ENCODE measurements around the gene ZNF407.

- no peak for TF ChIP-seq ZNF23 (tag by site-specific recombination; IDR thresholded peaks at IDR 0.05; ENCODE audit: borderline replicate concordance)
- TF ChIP-seq ZNF548 (tag by site-specific recombination; IDR thresholded peaks at IDR 0.05): no peak
- no peak for TF ChIP-seq ZNF274 (IDR thresholded peaks at IDR 0.05; ENCODE audit: low read length)
- TF ChIP-seq ZNF274 (tag by site-specific recombination; IDR thresholded peaks at IDR 0.05; ENCODE audit: borderline replicate concordance): no peak
- TF ChIP-seq ZNF239 (tag by site-specific recombination; IDR thresholded peaks at IDR 0.05): no peak
- TF ChIP-seq, protein P1, sequence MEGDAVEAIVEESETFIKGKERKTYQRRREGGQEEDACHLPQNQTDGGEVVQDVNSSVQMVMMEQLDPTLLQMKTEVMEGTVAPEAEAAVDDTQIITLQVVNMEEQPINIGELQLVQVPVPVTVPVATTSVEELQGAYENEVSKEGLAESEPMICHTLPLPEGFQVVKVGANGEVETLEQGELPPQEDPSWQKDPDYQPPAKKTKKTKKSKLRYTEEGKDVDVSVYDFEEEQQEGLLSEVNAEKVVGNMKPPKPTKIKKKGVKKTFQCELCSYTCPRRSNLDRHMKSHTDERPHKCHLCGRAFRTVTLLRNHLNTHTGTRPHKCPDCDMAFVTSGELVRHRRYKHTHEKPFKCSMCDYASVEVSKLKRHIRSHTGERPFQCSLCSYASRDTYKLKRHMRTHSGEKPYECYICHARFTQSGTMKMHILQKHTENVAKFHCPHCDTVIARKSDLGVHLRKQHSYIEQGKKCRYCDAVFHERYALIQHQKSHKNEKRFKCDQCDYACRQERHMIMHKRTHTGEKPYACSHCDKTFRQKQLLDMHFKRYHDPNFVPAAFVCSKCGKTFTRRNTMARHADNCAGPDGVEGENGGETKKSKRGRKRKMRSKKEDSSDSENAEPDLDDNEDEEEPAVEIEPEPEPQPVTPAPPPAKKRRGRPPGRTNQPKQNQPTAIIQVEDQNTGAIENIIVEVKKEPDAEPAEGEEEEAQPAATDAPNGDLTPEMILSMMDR (tag by site-specific recombination; IDR thresholded peaks at IDR 0.05): no peak
- no peak for TF ChIP-seq KLF16 (tag by site-specific recombination; IDR thresholded peaks at IDR 0.05)
- no peak for TF ChIP-seq ZNF792 (tag by site-specific recombination; IDR thresholded peaks at IDR 0.05)
- TF ChIP-seq ZNF747 (tag by site-specific recombination; IDR thresholded peaks at IDR 0.05): no peak
- TF ChIP-seq, protein P2, sequence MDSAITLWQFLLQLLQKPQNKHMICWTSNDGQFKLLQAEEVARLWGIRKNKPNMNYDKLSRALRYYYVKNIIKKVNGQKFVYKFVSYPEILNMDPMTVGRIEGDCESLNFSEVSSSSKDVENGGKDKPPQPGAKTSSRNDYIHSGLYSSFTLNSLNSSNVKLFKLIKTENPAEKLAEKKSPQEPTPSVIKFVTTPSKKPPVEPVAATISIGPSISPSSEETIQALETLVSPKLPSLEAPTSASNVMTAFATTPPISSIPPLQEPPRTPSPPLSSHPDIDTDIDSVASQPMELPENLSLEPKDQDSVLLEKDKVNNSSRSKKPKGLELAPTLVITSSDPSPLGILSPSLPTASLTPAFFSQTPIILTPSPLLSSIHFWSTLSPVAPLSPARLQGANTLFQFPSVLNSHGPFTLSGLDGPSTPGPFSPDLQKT (IDR thresholded peaks at IDR 0.05; ENCODE audit: borderline replicate concordance, low read depth, low read length): no peak
- TF ChIP-seq, protein P3, sequence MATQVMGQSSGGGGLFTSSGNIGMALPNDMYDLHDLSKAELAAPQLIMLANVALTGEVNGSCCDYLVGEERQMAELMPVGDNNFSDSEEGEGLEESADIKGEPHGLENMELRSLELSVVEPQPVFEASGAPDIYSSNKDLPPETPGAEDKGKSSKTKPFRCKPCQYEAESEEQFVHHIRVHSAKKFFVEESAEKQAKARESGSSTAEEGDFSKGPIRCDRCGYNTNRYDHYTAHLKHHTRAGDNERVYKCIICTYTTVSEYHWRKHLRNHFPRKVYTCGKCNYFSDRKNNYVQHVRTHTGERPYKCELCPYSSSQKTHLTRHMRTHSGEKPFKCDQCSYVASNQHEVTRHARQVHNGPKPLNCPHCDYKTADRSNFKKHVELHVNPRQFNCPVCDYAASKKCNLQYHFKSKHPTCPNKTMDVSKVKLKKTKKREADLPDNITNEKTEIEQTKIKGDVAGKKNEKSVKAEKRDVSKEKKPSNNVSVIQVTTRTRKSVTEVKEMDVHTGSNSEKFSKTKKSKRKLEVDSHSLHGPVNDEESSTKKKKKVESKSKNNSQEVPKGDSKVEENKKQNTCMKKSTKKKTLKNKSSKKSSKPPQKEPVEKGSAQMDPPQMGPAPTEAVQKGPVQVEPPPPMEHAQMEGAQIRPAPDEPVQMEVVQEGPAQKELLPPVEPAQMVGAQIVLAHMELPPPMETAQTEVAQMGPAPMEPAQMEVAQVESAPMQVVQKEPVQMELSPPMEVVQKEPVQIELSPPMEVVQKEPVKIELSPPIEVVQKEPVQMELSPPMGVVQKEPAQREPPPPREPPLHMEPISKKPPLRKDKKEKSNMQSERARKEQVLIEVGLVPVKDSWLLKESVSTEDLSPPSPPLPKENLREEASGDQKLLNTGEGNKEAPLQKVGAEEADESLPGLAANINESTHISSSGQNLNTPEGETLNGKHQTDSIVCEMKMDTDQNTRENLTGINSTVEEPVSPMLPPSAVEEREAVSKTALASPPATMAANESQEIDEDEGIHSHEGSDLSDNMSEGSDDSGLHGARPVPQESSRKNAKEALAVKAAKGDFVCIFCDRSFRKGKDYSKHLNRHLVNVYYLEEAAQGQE (tag by site-specific recombination; IDR thresholded peaks at IDR 0.05): no peak
These were observed 24.6 kb upstream of the ZNF407 start for GRCh38 chr18:74573053-74573452.

Measured in HEK293 (cell line).